ENCODE measurements around the gene COX6A2.

COX6A2 gene

GRCh38 chr16:31459687-31460581 is 31.8 kb upstream of the COX6A2 start:
- DNase-seq (ENCODE audit: low spot score), result peak; percentile 100

GRCh38 chr16:31458844-31459686 is 30.9 kb upstream of the COX6A2 start, which contains the start of gene ARMC5:
Gene ARMC5, plus strand, starts transcription at chr16:31459501. Its CDS starts 24 bp downstream, at chr16:31459525.
- peak within 1 kb of the TSS; percentile 85 for H3K4me2 ChIP-seq (ENCODE audit: insufficient read depth, low read length, poor library complexity, severe bottlenecking)
- no peaks in the 10 kb centered on the region for H3K9me3 ChIP-seq (replicated peaks in 1 of 2; ENCODE audit: control insufficient read depth in 2 of 2, insufficient read depth in 1 of 2, low read depth in 1 of 2, low read length in 2 of 2)
- H3K4me3 ChIP-seq (ENCODE audit: low read length in 2 of 2), result peak within 1 kb of the TSS; percentile 79 to 90
- H3K18ac ChIP-seq (ENCODE audit: low read length), result peak within 1 kb of the TSS; percentile 100
- H2BK120ac ChIP-seq (ENCODE audit: low read depth, low read length), result no peak within 1 kb of the TSS
- no peaks in the 10 kb centered on the region for H3K27me3 ChIP-seq (ENCODE audit: control insufficient read depth in 3 of 3, insufficient read depth in 3 of 3, low read depth in 1 of 3, low read length in 3 of 3)
- WGBS, 2 donors (ENCODE audit: extremely low coverage in 2 of 2, insufficient read length in 2 of 2, insufficient replicate concordance in 1 of 2), result no CpG with 5 or more reads among the region's 91 CpGs
- H3K23ac ChIP-seq (ENCODE audit: low read depth, low read length, poor library complexity), result peak within 1 kb of the TSS; percentile 99
- H2AK5ac ChIP-seq (ENCODE audit: low read depth, low read length), result peak within 1 kb of the TSS; percentile 82
- H3K14ac ChIP-seq (ENCODE audit: low read length), result peak within 1 kb of the TSS; percentile 98
- peak within 1 kb of the TSS; percentile 93 for H3K27ac ChIP-seq (replicated peaks; ENCODE audit: low read length)
- peak within 1 kb of the TSS; percentile 99 for H3K9ac ChIP-seq (ENCODE audit: low read depth, low read length, poor library complexity)
- peak within 1 kb of the TSS; percentile 93 for H2AFZ ChIP-seq (ENCODE audit: low read length)
- peak within 1 kb of the TSS; percentile 78 for H2BK15ac ChIP-seq (ENCODE audit: low read length)
- peak; percentile 97 for DNase-seq (ENCODE audit: low spot score)
- H3K4me1 ChIP-seq (ENCODE audit: control insufficient read depth in 2 of 2, insufficient read depth in 1 of 2, low read depth in 1 of 2, low read length in 2 of 2), result peaks cover 9 to 13% of the 10 kb centered on the region in 2 donors
- H2BK12ac ChIP-seq (ENCODE audit: low read length), result peak within 1 kb of the TSS; percentile 95
- peak within 1 kb of the TSS; percentile 94 for H4K91ac ChIP-seq (ENCODE audit: low read depth, low read length, poor library complexity)
- H4K8ac ChIP-seq (ENCODE audit: low read depth, low read length), result peak within 1 kb of the TSS; percentile 7
- no peak within 1 kb of the TSS for H3K4ac ChIP-seq (ENCODE audit: low read length)
- H3K79me1 ChIP-seq (ENCODE audit: low read depth, low read length), result peaks cover 14% of the 10 kb centered on the region
- peak within 1 kb of the TSS; percentile 100 for H2BK5ac ChIP-seq (ENCODE audit: low read length)
- peaks cover 11 to 50% of the 10 kb centered on the region in 2 donors for H3K36me3 ChIP-seq (replicated peaks in 1 of 2; ENCODE audit: control insufficient read depth in 2 of 2, insufficient read depth in 2 of 2, low read length in 2 of 2)

More at GRCh38 chr16:31459687-31460581, 31.8 kb upstream of the COX6A2 start:
- peak overlapping the region; percentile 100 for H3K18ac ChIP-seq (ENCODE audit: low read length)
- no peak overlapping the region for H3K4ac ChIP-seq (ENCODE audit: low read length)
- peak overlapping the region; percentile 95 for H2BK12ac ChIP-seq (ENCODE audit: low read length)
- peaks cover 11 to 58% of the 10 kb centered on the region in 2 donors for H3K36me3 ChIP-seq (replicated peaks in 1 of 2; ENCODE audit: control insufficient read depth in 2 of 2, insufficient read depth in 2 of 2, low read length in 2 of 2)
- H2AFZ ChIP-seq (ENCODE audit: low read length), result peak overlapping the region; percentile 93
- no peak overlapping the region for H2BK120ac ChIP-seq (ENCODE audit: low read depth, low read length)
- H3K14ac ChIP-seq (ENCODE audit: low read length), result peak overlapping the region; percentile 98
- H3K9me3 ChIP-seq (replicated peaks in 1 of 2; ENCODE audit: control insufficient read depth in 2 of 2, insufficient read depth in 1 of 2, low read depth in 1 of 2, low read length in 2 of 2), result no peaks in the 10 kb centered on the region
- H2BK5ac ChIP-seq (ENCODE audit: low read length), result peak overlapping the region; percentile 100
- H3K79me1 ChIP-seq (ENCODE audit: low read depth, low read length), result peaks cover 14% of the 10 kb centered on the region
- H3K27ac ChIP-seq (replicated peaks; ENCODE audit: low read length), result peak overlapping the region; percentile 93
- H3K4me1 ChIP-seq (ENCODE audit: control insufficient read depth in 2 of 2, insufficient read depth in 1 of 2, low read depth in 1 of 2, low read length in 2 of 2), result peaks cover 9 to 13% of the 10 kb centered on the region in 2 donors
- H3K4me3 ChIP-seq (ENCODE audit: low read length in 2 of 2), result peak overlapping the region; percentile 79 to 90
- no peak overlapping the region for H2AK5ac ChIP-seq (ENCODE audit: low read depth, low read length)
- peak overlapping the region; percentile 94 for H4K91ac ChIP-seq (ENCODE audit: low read depth, low read length, poor library complexity)
- peak overlapping the region; percentile 99 for H3K9ac ChIP-seq (ENCODE audit: low read depth, low read length, poor library complexity)
- peak overlapping the region; percentile 78 for H2BK15ac ChIP-seq (ENCODE audit: low read length)
- peak overlapping the region; percentile 99 for H3K23ac ChIP-seq (ENCODE audit: low read depth, low read length, poor library complexity)
- H3K27me3 ChIP-seq (ENCODE audit: control insufficient read depth in 3 of 3, insufficient read depth in 3 of 3, low read depth in 1 of 3, low read length in 3 of 3), result no peaks in the 10 kb centered on the region
- H4K8ac ChIP-seq (ENCODE audit: low read depth, low read length), result no peak overlapping the region
- H3K4me2 ChIP-seq (ENCODE audit: insufficient read depth, low read length, poor library complexity, severe bottlenecking), result peak overlapping the region; percentile 66
- no CpG with 5 or more reads among the region's 61 CpGs for WGBS, 2 donors (ENCODE audit: extremely low coverage in 2 of 2, insufficient read length in 2 of 2, insufficient replicate concordance in 1 of 2)

GRCh38 chr16:31458073-31458843 is 30.1 kb upstream of the COX6A2 start:
- Histone ChIP-seq H3K9ac (ENCODE audit: low read depth, low read length, poor library complexity) (peak overlapping the region; percentile 94), H2AK5ac (ENCODE audit: low read depth, low read length) (peak overlapping the region; percentile 40), H3K23ac (ENCODE audit: low read depth, low read length, poor library complexity) (peak overlapping the region; percentile 99), H3K4me2 (ENCODE audit: insufficient read depth, low read length, poor library complexity, severe bottlenecking) (peak overlapping the region; percentile 85), H3K36me3 (replicated peaks in 1 of 2; ENCODE audit: control insufficient read depth in 2 of 2, insufficient read depth in 2 of 2, low read length in 2 of 2) (peaks cover 11 to 42% of the 10 kb centered on the region in 2 donors), H2BK12ac (ENCODE audit: low read length) (peak overlapping the region; percentile 30), H4K91ac (ENCODE audit: low read depth, low read length, poor library complexity) (no peak overlapping the region), H3K4me3 (ENCODE audit: low read length in 2 of 2) (peak overlapping the region; percentile 79 to 90), H3K27me3 (ENCODE audit: control insufficient read depth in 3 of 3, insufficient read depth in 3 of 3, low read depth in 1 of 3, low read length in 3 of 3) (no peaks in the 10 kb centered on the region), H3K9me3 (replicated peaks in 1 of 2; ENCODE audit: control insufficient read depth in 2 of 2, insufficient read depth in 1 of 2, low read depth in 1 of 2, low read length in 2 of 2) (no peaks in the 10 kb centered on the region), H2BK5ac (ENCODE audit: low read length) (peak overlapping the region; percentile 100), H2AFZ (ENCODE audit: low read length) (peak overlapping the region; percentile 93), H3K18ac (ENCODE audit: low read length) (peak overlapping the region; percentile 93), H3K79me1 (ENCODE audit: low read depth, low read length) (peaks cover 14% of the 10 kb centered on the region), H3K27ac (replicated peaks; ENCODE audit: low read length) (peak overlapping the region; percentile 93), H2BK15ac (ENCODE audit: low read length) (peak overlapping the region; percentile 25), H3K4ac (ENCODE audit: low read length) (no peak overlapping the region), H3K4me1 (ENCODE audit: control insufficient read depth in 2 of 2, insufficient read depth in 1 of 2, low read depth in 1 of 2, low read length in 2 of 2) (peaks cover 15 to 19% of the 10 kb centered on the region in 2 donors), H3K14ac (ENCODE audit: low read length) (peak overlapping the region; percentile 49), H2BK120ac (ENCODE audit: low read depth, low read length) (no peak overlapping the region), H4K8ac (ENCODE audit: low read depth, low read length) (peak overlapping the region; percentile 7)
- DNase-seq (ENCODE audit: low spot score), result no peak
- no CpG with 5 or more reads among the region's 42 CpGs for WGBS, 2 donors (ENCODE audit: extremely low coverage in 2 of 2, insufficient read length in 2 of 2, insufficient replicate concordance in 1 of 2)
